Keratinocyte (primary cell): ENCODE results near the gene UBA3. TPM values are rescaled to one million over a fixed set of nuclear protein-coding genes. Genes with fewer than 3 reads are reported as not detected.

Source experiments
- DNase-seq: peaks from one replicate; pipeline ENCODE4 v3.0.0-alpha.2; 2011; ENCODE audit warnings: low read depth, missing footprints, low spot score
- FAIRE-seq: peaks from 2 replicates; lab custom pipeline; 2011; peaks lifted over from hg19 to GRCh38; lab: Jason Lieb, UNC
- H2AFZ ChIP-seq: 2 replicates; pipeline ENCODE4 v1.6.0; 2012; ENCODE audit warnings: low read length, control low read depth, inconsistent platforms; ENCODE audit not compliant: control insufficient read depth
- H3K27ac ChIP-seq: 2 replicates; pipeline ENCODE4 v1.5.1; 2011; ENCODE audit warnings: low read length; ENCODE audit not compliant: control insufficient read depth, insufficient read depth
- H3K27me3 ChIP-seq: 3 replicates; pipeline ENCODE4 v1.6.0; 2011; ENCODE audit warnings: low read length; ENCODE audit not compliant: control insufficient read depth, insufficient read depth; ENCODE audit errors: extremely low read depth
- H3K36me3 ChIP-seq, 2 experiments: 2 replicates in 1 of 2; 3 replicates in 1 of 2; pipeline ENCODE4 v1.5.1; 2011; ENCODE audit warnings: low read length in 2 of 2, mild to moderate bottlenecking in 1 of 2; ENCODE audit not compliant: control insufficient read depth in 2 of 2, insufficient read depth in 2 of 2; ENCODE audit errors: extremely low read depth in 1 of 2
- H3K4me1 ChIP-seq: 3 replicates; pipeline ENCODE4 v1.5.1; 2011; ENCODE audit warnings: low read length; ENCODE audit not compliant: control insufficient read depth, insufficient read depth; ENCODE audit errors: extremely low read depth
- H3K4me2 ChIP-seq: 3 replicates; pipeline ENCODE4 v1.6.0; 2011; ENCODE audit warnings: low read depth, low read length; ENCODE audit not compliant: control insufficient read depth, insufficient read depth; ENCODE audit errors: extremely low read depth
- H3K4me3 ChIP-seq, 3 experiments: fragments of 200-600 bp in 1 of 3; sonication (generic) in 1 of 3; 2 replicates in 2 of 3; 3 replicates in 1 of 3; pipeline ENCODE4 v1.5.1; 2011 to 2016; ENCODE audit warnings: low read length in 3 of 3, mild to moderate bottlenecking in 3 of 3, control low read depth in 2 of 3, inconsistent platforms in 1 of 3, low read depth in 1 of 3, mixed read lengths in 1 of 3, mixed run types in 1 of 3, moderate library complexity in 1 of 3; ENCODE audit not compliant: control insufficient read depth in 2 of 3, insufficient read depth in 2 of 3; ENCODE audit errors: extremely low read depth in 1 of 3
- H3K79me2 ChIP-seq: 2 replicates; pipeline ENCODE4 v1.6.0; 2012; ENCODE audit warnings: low read length; ENCODE audit not compliant: control insufficient read depth, insufficient read depth
- H3K9ac ChIP-seq: 3 replicates; pipeline ENCODE4 v1.6.0; 2011; ENCODE audit warnings: low read length; ENCODE audit not compliant: control insufficient read depth, insufficient read depth; ENCODE audit errors: extremely low read depth
- H3K9me1 ChIP-seq: 3 replicates; pipeline ENCODE4 v1.6.0; 2011; ENCODE audit warnings: low read length; ENCODE audit not compliant: control insufficient read depth, insufficient read depth; ENCODE audit errors: extremely low read depth
- H3K9me3 ChIP-seq: 2 replicates; pipeline ENCODE4 v1.5.1; 2012; ENCODE audit warnings: low read depth, low read length; ENCODE audit not compliant: control insufficient read depth
- H4K20me1 ChIP-seq: 3 replicates; pipeline ENCODE4 v1.6.0; 2011; ENCODE audit warnings: low read length; ENCODE audit not compliant: control insufficient read depth, insufficient read depth; ENCODE audit errors: extremely low read depth
- EZH2 ChIP-seq: IDR thresholded peaks from one replicate; pipeline ENCODE4 v1.6.1; 2012; ENCODE audit warnings: inconsistent platforms, mild to moderate bottlenecking, low read length, moderate library complexity
- dilution Hi-C: fragments of 300-500 bp; cut with MboI; formaldehyde crosslinking; loops from one replicate; pipeline ENCODE4 v1.7.0; 2020; ENCODE audit warnings: low sequenced_read_pairs; ENCODE audit not compliant: extremely low pct_ligation_motif_present
- polyA plus RNA-seq, 5 experiments: library from polyadenylated mRNA; depleted of rRNA in 3 of 5; stranded (reverse) in 3 of 5; stranded (forward) in 1 of 5; unstranded in 1 of 5; fragments of >200 nt; gene quantifications; 1 replicate in 1 of 5; 2 replicates in 3 of 5; 3 replicates in 1 of 5; pipeline versions ENCODE4 v1.2.1 to v1.2.3, GENCODE V29; 2011 to 2012; ENCODE audit warnings: missing spikeins in 2 of 5, low read depth in 1 of 5, low replicate concordance in 1 of 5
- TF ChIP-seq, protein P1 (sequence below), 3 experiments: IDR thresholded peaks in 1 of 3; conservative IDR thresholded peaks in 1 of 3; optimal IDR thresholded peaks in 1 of 3; 2 replicates in 2 of 3; 3 replicates in 1 of 3; pipeline versions ENCODE3 to v1.5.1; 2011; ENCODE audit warnings: low read length in 3 of 3, mild to moderate bottlenecking in 3 of 3, moderate library complexity in 2 of 3, control low read depth in 1 of 3, inconsistent platforms in 1 of 3; ENCODE audit not compliant: insufficient read depth in 2 of 3; ENCODE audit errors: extremely low read depth in 1 of 3

UBA3 gene
- polyA plus RNA-seq, 1 donor (not counting 4 experiments of a cell fraction or from before 2014, with no cell fraction given), result 125 TPM

DNA sequence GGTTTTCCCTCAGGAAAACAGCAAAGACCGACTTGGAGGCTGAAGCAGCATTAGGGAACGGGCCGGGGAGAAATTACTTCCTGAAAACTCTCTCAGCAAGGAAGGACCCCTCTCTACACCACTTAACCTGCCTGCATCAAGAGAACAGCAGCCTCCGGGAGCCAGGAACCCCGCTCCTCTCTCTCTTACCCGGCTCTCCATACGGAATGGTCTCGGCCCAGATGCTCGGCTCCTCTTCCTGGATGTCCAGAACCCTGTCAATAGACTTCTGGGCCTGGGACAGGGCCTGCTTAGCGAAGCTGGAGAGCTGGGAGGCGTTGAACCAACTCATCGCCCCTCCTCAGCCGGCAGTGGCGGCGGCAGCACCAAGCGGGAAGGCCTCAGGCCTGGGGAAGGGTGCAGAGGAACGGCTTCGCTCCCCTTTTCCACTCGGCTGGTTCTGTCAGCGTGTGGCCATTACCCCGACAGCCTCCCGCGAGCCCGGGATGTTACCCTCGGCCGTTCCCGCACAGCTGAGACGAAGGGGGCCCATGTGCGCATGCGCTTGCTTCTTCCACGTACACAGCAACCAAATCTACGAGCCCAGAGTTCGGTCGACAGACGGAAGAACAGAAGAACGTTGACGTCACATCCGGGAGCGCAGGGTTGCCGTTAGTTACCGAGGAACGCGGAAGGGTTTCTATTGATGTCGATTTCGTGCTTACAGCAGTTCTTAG lies 28.3 kb downstream of the UBA3 start, which contains the start of gene TMF1:
Gene TMF1, minus strand, starts transcription at position 578 of the 716 bp plus-strand sequence. Its CDS starts 247 bp downstream, at position 331.
- H3K9ac ChIP-seq, result peak within 1 kb of the TSS; percentile 96
- DNase-seq (peak; percentile 93), FAIRE-seq (peak; percentile 99)
- peaks cover 47% of the 10 kb centered on the region for H3K79me2 ChIP-seq
- dilution Hi-C loops, result no loop called here
- H3K4me3 ChIP-seq, result peak within 1 kb of the TSS; percentile 72 to 88 (median 76)
- peak within 1 kb of the TSS; percentile 92 for H3K4me2 ChIP-seq
- peak within 1 kb of the TSS; percentile 86 for H3K27ac ChIP-seq
- H3K9me3 ChIP-seq, result no peaks in the 10 kb centered on the region
- peaks cover 13% of the 10 kb centered on the region for H3K4me1 ChIP-seq
- peaks cover 12 to 15% of the 10 kb centered on the region in 2 experiments for H3K36me3 ChIP-seq
- TF ChIP-seq, protein P1, sequence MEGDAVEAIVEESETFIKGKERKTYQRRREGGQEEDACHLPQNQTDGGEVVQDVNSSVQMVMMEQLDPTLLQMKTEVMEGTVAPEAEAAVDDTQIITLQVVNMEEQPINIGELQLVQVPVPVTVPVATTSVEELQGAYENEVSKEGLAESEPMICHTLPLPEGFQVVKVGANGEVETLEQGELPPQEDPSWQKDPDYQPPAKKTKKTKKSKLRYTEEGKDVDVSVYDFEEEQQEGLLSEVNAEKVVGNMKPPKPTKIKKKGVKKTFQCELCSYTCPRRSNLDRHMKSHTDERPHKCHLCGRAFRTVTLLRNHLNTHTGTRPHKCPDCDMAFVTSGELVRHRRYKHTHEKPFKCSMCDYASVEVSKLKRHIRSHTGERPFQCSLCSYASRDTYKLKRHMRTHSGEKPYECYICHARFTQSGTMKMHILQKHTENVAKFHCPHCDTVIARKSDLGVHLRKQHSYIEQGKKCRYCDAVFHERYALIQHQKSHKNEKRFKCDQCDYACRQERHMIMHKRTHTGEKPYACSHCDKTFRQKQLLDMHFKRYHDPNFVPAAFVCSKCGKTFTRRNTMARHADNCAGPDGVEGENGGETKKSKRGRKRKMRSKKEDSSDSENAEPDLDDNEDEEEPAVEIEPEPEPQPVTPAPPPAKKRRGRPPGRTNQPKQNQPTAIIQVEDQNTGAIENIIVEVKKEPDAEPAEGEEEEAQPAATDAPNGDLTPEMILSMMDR (optimal IDR thresholded peaks at IDR 0.05 in 1 of 3, IDR thresholded peaks at IDR 0.05 in 1 of 3, conservative IDR thresholded peaks at IDR 0.05 in 1 of 3; ENCODE audit: extremely low read depth in 1 of 3, insufficient read depth in 2 of 3, low read length in 3 of 3), result no peak
- no peak for TF ChIP-seq EZH2
- H3K27me3 ChIP-seq, result no peaks in the 10 kb centered on the region
- H3K9me1 ChIP-seq, result no peaks in the 10 kb centered on the region
- H4K20me1 ChIP-seq, result no peaks in the 10 kb centered on the region
- peak within 1 kb of the TSS; percentile 84 for H2AFZ ChIP-seq

DNA sequence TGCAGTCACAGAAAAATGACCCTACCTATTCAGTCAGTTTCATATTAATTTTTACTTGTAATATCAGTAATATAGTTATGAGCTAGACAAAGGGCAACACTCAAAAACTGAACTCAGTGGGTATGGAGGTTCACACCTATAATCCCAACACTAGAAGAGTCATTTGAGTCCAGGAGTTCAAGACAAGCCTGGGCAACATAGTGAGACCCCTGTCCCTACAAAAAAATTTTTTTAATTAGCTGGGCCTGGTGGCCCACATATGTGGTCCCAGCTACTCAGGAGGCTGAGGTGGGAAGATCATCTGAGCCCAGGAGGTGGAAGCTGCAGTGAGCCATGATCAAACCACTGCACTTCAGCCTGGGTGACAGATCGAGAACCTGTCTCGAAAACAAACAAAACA lies 31.2 kb downstream of the UBA3 start:
- H4K20me1 ChIP-seq, result no peaks in the 10 kb centered on the region
- H2AFZ ChIP-seq, result no peak overlapping the region
- no peak overlapping the region for H3K4me2 ChIP-seq
- no peak for TF ChIP-seq EZH2
- TF ChIP-seq, protein P1 (optimal IDR thresholded peaks at IDR 0.05 in 1 of 3, IDR thresholded peaks at IDR 0.05 in 1 of 3, conservative IDR thresholded peaks at IDR 0.05 in 1 of 3; ENCODE audit: extremely low read depth in 1 of 3, insufficient read depth in 2 of 3, low read length in 3 of 3), result no peak
- H3K27me3 ChIP-seq, result no peaks in the 10 kb centered on the region
- dilution Hi-C loops, result no loop called here
- FAIRE-seq, result no peak
- no peak for DNase-seq
- H3K9me1 ChIP-seq, result no peaks in the 10 kb centered on the region
- H3K9me3 ChIP-seq, result no peaks in the 10 kb centered on the region
- peaks cover 49% of the 10 kb centered on the region for H3K79me2 ChIP-seq
- peaks cover 13% of the 10 kb centered on the region for H3K4me1 ChIP-seq
- no peak overlapping the region for H3K27ac ChIP-seq
- no peak overlapping the region for H3K4me3 ChIP-seq
- H3K36me3 ChIP-seq, result peaks cover 15 to 20% of the 10 kb centered on the region in 2 experiments
- no peak overlapping the region for H3K9ac ChIP-seq
